ENCODE results near the gene KNCN.
A peak's percentile ranks its signal among the peaks of the same experiment; 100 is the strongest.

The KNCN gene

DNA sequence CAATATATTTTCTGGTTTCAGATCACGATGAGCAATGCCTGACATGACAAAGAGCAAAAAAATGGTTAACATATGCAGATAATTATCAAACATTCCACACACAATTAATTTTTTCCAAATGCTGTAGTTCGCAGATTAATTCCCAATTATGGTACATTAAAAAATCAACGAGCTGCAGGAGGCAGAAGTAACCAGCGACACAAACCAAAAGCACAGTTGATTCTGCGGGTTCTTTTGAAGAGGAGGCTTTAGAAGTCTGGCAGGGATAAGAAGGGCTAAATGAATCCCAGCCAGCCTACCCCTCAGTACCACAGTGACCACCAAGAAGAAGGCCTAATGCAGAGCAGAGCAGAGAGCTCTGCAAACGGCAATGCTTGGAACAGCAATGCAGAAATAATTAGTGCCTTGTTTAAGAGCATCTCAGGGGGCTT, 17.0 kb upstream of the KNCN start:
- no peak for DNase-seq

DNA sequence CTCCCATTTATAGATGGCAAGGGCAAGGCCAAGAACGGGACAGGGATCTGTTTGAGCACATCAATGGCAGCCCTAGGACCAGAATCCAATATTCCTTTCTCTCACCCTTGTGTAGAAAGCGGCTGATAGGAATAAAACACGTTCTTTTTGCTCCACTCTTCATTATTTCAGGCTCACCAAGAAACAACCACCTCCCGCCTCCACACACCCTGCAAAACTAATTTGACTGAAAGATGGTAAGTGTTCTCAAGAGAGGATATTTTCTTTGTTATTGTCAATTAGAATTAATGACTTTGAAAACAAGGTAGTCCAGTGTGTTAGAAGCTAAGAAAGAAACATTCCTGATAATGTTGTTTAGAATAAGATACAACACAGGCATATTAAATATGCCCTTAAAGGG, 11.9 kb upstream of the KNCN start:
- DNase-seq, result no peak

DNA sequence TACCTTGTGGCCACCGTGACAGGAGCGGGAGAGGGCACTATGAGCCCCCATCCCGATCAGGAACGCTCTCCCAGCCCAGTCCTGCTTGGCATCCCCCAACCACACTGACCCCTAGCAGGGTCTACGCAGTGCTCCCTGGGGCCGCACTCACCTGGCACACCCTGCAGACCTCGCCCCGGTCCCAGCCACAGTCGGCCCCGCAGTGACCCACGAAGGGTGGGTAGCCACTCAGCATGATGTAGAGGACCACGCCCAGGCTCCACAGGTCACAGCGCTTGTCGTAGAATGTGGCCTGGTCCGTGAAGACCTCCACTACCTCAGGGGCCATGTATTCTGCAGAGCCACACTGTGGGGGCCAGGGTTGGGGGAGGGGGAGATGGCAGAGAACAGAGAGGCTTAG, 11.1 kb upstream of the KNCN start:
- no peak for DNase-seq

DNA sequence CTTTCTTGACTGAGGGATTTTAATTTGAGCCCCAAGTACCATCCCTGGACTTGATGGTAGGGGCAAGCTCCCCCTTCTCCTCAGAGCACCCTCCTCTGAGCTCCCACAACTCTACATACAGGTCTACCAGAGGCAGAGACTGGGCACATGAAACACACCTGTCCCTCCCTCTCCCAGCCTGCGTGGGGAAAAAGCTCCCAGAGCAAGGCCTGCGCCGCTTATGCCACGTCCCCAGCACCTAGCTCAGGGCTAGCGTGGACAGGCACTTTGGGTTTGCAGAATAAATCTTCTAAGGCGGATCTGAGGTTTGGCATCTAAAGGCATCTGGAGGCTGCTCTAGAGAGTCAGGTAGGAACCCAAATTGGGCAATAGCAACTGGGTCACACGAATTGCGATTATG, 7.5 kb upstream of the KNCN start:
- DNase-seq, result no peak

DNA sequence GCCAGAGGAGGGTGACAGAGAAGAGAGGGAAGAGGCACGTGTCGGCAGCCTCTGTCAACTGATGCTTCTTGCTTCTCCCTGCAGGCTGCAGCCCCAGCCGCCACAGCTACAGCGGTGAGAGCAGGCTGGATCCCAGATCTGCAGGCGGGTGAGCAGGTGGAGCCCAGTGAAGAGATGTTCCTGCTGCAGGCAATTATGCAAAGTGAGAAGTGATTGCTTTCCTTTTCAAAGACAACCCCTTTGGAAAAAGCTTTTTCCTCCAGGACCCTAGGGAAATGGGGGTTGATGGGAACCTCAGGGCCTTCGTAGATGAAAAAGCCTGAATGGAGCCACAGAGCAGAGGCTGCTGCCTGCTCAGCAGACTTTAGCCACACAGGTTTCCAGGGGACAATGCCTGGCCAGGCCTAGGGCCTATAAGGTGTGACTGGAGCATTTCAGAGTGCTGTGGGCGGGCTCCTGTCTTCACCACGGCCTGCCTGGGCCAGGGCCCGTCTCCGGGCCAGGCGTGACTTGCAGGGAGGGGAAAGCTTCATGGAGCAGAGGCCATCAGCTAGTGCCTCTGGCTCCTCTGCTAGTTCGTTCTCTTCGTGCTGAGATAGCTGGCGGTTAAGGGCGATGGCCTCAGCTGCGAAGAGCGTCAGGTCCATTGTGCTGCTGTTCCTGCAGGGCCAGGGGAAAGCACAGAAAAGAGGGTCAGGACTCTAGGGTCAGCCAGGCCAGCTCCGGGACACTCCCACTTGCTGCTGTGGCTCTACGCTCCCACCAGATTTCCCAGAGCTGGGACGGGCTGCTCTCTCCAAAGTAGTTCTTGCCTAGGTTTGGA, 6.9 kb upstream of the KNCN start:
- DNase-seq, result peak; percentile 22 to 24

DNA sequence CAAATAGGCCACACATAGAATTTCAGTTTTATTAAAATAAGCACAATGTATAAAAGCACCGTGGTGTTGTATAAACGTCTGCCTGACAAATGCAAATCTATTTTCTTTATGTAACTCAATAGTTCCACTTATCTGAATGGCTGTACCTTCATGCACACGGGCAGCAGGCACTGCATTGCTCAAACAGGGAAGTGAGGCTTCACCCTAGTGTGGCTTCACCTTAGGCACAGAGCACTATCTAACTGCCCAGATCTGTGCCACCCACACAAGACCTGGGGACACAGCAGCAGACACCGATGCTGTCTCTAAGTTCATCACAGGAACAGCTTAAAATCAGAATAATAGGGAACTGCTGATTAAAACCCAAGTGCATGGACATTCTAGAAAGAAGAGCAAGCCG, 6.0 kb upstream of the KNCN start:
- no peak for DNase-seq

DNA sequence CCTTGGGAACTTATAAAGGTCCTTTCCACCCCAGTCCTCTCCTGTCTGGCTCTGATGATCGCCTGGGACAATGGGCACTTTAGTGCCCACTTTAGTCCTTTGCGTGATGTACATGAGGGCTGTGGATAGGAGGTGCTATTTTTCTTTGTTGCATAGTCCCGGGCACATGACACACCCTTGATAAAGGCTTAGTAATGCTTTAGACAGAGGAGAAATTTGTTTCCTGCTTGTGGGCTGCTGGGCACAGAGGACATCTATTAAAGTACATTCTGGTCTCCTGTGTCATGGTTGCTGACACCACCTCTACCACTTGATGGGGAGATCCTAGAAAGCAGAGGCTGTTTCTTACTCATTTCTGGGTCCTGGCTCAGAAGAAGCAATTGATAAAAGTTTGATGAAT, 5.4 kb upstream of the KNCN start:
- no peak for DNase-seq

DNA sequence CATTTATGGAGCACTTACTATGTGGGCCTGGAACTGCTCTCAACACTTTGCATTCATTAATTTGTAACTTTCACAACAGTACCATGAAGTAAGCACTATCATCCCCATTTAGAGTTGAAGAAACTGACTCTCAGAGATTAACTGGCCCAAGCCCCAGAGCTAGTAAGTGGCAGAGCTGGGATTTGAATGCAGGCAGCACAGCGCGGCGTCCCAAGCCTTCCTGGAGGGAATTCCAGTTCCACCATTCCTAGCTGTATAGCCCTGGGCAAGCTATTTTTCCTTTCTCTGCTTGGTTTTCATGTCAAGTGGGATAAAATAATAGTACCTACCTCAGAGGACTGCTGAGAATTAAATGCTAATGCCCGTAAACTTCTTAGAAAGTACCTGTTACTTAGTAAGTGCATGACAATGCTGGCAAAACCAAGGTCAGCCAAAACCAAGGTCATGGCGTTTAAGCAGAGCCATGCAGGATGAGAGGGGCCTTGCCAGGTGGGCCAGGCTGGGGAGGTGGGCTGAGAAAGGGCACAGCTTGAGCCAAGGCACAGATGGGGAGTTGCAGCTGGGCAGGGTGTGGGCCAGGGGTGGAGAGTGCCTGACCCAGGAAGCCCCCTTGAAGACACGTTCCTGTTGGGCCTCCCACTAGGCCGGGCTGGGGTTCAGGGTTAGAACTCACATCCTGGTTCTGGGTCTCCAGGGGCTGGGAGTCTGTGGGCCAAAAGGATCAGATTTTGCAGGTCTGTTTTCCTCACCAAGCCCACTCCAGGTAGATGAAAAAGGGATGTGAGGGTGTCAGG, 4.6 kb upstream of the KNCN start:
- DNase-seq, result no peak

DNA sequence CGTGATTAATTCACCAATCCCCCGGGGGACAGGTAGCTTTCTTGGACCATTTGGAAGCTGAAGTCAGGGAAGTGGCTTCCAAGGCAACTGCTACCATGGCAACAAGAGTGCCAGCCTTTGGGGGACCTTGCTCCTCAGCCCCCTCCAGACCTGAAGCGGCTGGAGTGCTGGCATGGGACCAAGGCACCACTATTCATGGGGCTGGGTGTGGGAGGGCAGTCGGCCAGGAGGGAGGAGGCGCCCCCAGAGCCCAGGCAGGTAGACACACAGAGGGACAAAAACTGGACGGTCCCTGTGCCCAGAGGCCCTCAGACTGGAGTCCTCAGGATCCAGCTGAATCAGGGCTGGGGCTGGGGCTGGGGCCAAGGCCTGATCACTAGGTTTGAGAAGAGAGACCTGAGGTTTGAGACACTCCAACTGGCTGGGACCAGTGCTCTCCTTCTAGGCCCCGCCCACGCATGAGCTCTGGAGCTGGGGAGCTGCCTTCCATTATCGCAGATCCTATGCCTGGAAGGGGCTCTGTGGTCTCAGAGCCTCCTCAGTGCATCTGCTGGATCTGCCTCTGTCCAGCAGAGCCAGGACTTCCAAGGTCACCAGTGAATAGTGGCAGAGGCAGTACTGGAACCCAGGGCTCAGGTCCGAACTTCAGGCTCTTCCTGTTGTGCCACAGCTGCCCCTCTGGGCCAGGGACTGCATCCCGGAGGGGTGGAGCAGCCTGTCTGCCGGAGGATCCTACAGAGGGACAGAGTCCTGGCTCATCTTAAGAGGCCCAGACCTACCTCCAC, 3.3 kb upstream of the KNCN start:
- DNase-seq, result peak in 1 of 2 experiments; percentile 16

DNA sequence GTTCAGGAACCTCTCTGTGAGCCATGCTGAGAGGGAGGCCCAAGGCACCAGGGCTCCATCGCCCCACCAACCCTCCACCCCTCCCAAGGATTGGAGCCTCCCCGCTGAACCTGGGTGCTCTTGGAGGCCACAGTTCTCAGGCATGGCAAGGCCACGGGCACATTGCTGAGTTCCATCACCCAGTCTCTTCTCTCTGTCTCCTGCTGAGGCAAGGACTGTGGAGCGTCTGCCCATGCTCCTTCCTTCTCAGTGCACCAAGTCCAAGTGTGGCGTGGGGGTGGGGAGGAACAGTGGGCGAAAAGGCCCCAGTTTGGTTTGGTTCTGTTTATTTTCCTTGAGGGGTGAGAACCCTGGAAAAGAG, 2.8 kb upstream of the KNCN start:
- DNase-seq, result no peak

DNA sequence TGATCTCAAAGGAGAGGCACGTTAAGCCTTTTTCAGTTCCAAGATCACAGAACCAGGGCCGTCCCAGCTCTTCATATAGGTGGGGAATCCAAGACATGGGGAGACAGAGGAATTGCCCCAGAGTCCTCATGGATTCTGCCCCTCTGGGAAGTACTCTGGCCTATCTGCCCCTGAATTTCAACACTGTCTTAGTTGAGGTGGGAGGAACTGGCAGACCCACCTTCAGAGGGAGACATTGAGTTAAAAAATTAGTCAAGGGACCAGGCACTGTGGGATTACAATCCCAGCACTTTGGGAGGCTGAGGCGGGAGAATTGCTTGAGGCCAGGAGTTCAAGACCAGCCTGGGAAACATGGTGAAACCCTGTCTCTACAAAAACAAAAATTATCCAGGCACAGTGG, 2.1 kb upstream of the KNCN start:
- DNase-seq, result no peak

DNA sequence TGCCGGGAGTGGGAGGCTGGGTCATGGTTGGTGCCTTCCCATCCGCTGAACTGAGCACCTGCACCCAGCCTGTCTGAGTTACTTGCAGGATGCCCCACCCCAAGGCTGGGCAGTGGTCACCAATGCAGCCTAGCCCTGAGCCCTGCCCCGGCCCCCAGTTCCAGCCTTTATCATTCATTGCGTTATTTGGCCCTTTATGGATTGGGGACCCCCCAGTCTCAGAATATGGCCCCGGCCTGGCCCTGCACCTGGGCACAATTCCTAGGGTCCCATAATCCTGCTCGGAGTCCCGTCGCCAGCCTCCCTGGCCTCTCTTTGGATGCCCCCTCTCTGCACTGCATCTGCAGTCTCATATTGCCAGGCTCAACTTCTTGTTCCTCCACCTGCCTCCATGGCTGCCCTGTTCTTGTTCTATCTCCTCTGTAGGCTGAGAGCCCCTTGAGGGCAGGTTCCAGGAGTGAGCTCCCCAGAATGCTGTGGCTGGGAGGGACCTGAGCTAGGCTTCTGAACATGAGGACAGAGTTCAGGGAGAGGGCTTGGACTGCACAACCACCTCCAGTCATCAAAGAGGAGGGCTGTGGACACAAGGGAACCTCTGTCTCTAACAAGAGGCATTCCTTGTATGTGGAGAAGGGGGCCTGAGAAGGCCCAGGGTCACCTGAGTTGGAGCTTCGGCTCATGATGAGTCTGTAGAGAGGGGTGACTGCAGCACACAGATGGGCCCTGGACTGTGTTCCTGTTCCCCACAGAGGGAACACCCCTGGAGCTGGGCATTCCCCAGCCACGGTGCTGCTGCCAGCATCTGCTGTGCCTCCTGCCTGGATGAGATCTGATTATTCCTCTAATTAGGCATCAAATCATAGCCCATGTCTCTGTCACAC, 1.1 kb upstream of the KNCN start:
- DNase-seq, result no peak

DNA sequence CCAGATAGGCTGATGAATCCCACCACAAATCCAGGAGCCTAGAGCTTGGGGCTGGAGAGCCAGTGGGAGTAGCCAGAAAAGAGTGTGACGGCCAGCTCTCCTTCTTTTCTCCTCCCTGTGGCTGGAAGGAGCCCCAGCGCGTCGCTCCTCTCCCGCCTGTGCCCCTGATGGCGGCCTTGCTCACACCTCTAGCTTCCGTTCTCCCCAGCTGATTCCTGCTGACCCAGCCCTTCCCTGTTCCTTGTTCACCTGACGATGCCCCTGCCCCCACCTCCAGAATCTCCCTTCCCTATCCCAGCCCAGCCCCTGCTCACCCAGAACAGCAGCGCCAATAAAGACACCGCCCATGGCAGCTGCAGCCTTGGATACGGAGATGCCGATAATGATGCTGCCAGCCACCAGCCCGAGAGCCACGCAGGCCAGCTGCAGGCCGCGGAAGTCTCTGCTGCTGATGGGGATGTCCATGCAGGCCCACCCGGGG, 656 bp downstream of the KNCN start:
- DNase-seq, result no peak

DNA sequence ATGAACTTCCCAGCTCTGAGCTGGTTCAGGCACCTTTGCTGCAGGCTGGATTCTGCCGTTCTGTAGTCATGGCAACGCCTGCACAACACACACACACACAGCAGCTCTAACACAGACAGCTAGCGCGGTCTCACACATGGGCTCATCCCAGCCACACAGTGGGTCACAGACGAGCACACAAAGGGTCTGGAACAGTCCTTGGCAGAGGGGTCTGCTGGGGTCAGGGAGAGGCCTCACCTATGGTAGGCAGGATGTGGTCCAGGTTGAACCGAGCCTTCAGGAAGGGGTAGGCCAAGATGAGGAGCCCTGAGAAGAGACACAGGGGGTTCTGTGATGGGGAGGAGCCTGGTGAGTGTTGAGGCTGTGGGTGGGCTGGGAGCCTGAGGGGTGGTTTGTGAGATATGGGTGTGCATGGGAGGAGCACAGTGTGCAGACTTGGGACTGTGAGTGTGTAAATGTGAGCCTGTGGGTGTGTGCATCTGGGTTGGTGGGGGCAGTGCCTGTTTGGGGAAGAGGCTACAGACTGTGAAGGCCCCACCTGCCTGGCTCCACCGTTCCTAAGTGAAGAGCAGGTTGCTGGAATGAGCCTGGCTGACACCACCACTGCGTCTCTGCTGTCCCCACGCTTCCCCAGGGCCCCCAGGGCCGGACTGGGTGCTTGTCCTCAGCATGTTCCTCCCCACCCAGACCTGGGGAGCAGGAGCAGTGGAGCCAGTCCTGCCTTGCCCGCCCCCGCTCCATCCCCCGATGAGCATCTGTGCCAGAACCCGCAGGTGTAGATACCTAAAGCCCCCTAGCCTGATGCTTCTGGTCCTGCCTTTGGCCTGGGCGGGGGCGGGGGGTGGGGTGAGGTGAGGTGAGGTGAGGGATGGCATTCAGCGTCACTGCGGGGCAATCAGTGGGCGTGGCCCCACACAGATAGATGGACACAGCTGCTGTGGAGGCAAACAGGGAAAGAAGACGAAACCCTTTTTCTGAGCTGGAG, 1.5 kb downstream of the KNCN start:
- DNase-seq, result no peak

DNA sequence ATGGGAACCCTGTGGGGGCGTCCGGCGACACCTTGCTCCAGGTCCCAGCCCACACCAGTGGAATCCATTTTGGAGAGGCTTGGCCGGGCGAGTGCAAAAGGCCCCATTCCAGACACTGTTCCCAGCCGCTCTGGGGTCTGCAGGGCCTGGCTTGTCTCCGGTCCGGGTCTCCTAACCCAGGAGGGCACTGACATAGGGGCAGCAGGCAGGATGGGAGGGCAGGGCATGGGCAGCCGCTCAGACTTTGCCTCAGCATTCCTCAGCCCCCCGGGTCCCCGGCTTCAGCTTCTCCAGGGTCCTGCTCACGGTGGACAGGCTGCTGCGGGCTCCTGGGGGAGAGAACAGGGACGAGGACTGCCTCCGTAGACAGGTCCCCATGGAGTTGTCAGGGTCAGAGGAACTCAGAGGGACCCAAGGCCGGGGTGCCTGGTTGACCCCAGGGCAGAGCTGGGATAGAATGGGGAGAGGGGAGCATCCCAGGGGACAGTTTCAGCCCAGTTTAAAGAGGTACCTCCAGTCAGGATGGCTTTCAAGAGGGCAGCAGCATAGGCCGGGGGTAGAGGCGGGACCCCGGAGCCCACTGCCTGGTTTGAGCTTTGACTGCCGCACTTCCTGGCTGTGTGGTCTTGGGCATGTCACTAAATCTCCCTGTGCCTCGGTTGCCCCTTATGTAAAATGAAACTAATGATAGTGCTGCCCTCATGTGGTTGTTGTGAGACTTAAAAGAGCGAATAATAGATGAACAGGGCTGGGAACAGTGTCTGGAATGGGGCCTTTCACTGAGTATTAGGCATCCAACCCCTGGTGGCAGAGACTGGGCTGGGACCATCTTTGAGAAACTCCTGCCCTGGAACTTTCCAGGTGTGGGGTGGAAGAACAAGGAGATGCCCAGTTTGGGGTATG, 3.7 kb downstream of the KNCN start:
- no peak for DNase-seq

DNA sequence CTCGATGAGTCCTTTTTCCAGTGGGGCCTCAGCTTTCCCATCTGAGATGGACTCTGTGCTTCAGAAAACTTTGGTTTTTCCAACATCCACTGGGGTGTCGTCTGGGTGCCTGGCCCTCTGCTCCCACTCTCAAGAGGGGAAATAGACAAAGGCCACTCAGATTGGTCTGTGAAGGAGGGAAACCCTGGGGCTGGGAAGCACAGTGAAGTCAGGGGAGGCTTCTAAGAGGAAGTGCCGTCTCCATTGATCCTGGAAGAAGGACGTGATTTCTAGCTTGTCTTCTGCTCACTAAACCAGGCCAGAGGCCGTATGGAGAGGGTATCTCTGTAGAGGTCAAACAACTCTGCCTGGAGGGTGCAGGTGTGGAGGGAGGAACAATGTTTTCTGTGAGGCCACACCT, 5.2 kb downstream of the KNCN start:
- DNase-seq, result no peak

DNA sequence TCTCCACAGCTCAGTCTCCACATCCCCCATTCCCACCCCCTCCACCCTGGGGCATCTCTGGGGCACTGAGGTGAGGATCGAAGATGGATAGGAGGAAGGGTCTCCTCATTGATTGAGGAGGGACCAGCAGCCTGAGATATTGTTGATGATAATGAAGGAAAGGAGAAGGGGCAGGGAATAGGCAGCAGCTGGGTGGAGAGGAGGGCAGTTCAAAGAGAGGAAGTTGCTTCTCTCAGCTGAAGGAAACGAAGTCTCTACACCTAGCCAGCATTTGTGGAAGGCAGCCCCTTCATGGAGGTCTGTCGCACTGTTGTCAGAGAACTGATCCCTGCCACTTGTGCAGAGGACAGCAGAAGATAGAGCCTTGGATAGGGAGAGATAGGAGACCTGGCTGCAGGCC, 5.7 kb downstream of the KNCN start:
- DNase-seq, result no peak

DNA sequence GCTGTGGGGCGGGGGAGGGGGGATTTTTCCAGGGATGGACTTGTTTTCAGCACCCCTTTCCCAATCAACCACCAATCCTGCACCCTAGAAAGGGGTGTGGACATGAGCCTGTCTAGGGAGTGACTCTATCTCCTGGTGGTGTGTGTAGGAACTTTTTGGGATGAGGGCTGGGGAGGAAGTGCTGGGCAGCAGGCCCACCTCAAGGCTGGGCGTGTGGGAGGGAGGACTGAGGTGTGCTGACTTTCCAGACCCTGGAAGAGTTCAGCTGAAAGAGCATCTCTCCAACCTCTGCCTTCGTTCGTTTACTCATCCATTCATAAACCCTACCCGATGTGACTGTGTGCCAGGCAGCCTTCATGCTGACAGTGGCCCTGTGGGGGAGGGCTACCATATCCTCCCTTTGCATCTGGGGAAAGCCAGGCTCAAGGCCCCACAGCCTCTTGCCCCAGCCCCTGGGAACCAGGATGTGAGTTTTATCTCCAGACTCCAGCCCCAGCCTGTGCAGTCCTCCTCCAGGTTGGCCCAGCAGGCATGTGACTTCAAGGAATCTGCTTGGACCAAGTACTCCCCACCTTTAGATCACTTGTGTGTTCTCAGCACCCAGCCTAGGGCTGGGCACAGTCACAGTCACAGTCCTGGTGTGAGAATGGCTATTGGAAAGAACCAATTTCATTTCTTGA, 6.7 kb downstream of the KNCN start:
- no peak for DNase-seq

DNA sequence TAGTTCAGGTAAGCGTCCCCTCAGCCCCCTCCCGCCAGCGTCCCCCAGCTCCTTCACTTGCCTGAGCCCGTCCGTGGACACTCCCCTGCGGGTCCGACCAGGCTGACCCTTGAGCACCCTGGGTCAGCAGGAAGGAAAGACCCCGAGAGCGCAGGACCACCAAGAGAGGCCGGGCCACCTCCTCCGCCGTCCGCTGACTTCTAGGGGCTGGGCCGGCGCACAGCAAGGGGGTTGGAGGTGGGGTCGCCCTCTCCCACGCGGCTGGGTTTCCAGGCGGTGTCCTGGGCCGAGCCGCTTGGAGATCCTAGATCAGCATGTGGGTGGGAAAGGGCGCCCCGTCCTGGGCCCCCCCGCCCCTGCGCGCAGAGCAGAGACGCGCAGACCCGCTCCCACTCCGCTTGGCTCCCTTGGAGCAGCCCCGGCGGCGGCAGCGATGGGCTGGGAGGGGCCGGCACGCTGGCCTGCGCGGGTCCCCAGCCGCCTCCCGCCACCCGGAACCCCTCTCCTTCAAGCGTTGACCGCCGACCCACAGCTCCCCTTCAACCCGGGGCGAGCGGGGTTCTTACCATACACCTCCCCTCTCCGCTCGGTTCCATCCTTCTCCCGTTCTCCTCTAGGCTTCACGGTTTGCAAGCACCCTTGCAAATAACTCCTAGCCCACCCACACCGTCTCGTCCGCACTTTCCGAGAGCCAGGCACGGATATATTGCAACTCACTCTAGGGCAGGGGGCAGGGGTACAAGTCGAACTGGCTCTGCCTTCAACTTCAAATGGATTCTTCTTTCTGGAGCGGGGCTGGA, 7.5 kb downstream of the KNCN start:
- DNase-seq, result no peak

Measured in NCI-H187 (cell line).